Transverse colon (tissue), 4 donors: Measurements from ENCODE around the gene LUM.

Experiments
- CTCF ChIP-seq, 5 experiments: fragments of 200-600 bp in 3 of 5; fragments of 450-650 bp in 2 of 5; sonication (generic) in 3 of 5; IDR thresholded peaks; 1 replicate in 2 of 5; 2 replicates in 3 of 5; pipeline ENCODE4 v1.5.1; 2016 to 2017; ENCODE audit warnings: antibody characterized with exemption in 5 of 5, inconsistent platforms in 3 of 5, mild to moderate bottlenecking in 2 of 5, moderate library complexity in 1 of 5
- EP300 ChIP-seq: sonication (generic); formaldehyde crosslinking; IDR thresholded peaks from one replicate; pipeline ENCODE4 v1.6.1; 2017; ENCODE audit warnings: antibody characterized with exemption, low read depth
- POLR2A ChIP-seq: fragments of 450-650 bp; IDR thresholded peaks from one replicate; pipeline ENCODE4 v1.6.1; 2016; ENCODE audit warnings: antibody characterized with exemption, mild to moderate bottlenecking, moderate library complexity
- POLR2AphosphoS5 ChIP-seq, 3 donors: sonication (generic); formaldehyde crosslinking; IDR thresholded peaks; one replicate each; pipeline ENCODE4 v1.6.1; 2016; ENCODE audit warnings: antibody characterized with exemption in 3 of 3

- TF ChIP-seq CTCF (IDR thresholded peaks at IDR 0.05) (no peak), POLR2AphosphoS5 (IDR thresholded peaks at IDR 0.05) (no peak), POLR2A (no peak), EP300 (no peak)
Observed at GRCh38 chr12:91123236-91123916, 12.1 kb upstream of the LUM start.
